Nephron (organoid): ENCODE measurements around the gene SPACA6.
"Not testable (repeated sequence)": the region's sequence is repeated elsewhere in the genome, so short reads cannot be mapped to it uniquely, and the experiment has no call there.

Experiments used
- H3K27ac Mint-ChIP-seq, 3 experiments: 2 replicates each; pipeline ENCODE4 v1.8.0; 2020; ENCODE audit warnings: mixed read lengths in 3 of 3, mild to moderate bottlenecking in 2 of 3, moderate library complexity in 1 of 3
- H3K27me3 Mint-ChIP-seq: 2 replicates; pipeline ENCODE4 v1.8.0; 2021; ENCODE audit warnings: low read depth, mild to moderate bottlenecking, moderate library complexity, mixed read lengths
- H3K36me3 Mint-ChIP-seq: 2 replicates; pipeline ENCODE4 v1.8.0; 2020; ENCODE audit warnings: low read depth, mixed read lengths
- H3K4me1 Mint-ChIP-seq: 2 replicates; pipeline ENCODE4 v1.8.0; 2020; ENCODE audit warnings: mixed read lengths
- H3K4me3 Mint-ChIP-seq, 3 experiments: 2 replicates each; pipeline ENCODE4 v1.8.0; 2020; ENCODE audit warnings: mild to moderate bottlenecking in 3 of 3, mixed read lengths in 3 of 3, moderate library complexity in 2 of 3
- H3K9me3 Mint-ChIP-seq: 2 replicates; pipeline ENCODE4 v1.8.0; 2020; ENCODE audit warnings: mixed read lengths
- TF ChIP-seq, protein P1 (sequence below), 3 experiments: fragments of 200-600 bp; sonication (generic); IDR thresholded peaks; one replicate each; pipeline ENCODE4 v1.5.0; 2021; ENCODE audit warnings: antibody characterized with exemption in 3 of 3; ENCODE audit not compliant: unreplicated experiment in 3 of 3

Gene SPACA6

GRCh38 chr19:51729781-51730180, 36.7 kb downstream of the SPACA6 start:
- Mint-ChIP-seq H3K4me3 (no peak overlapping the region), H3K9me3 (peaks cover 16% of the 10 kb centered on the region), H3K27me3 (peaks cover 24% of the 10 kb centered on the region), H3K36me3 (no peaks in the 10 kb centered on the region), H3K27ac (no peak overlapping the region), H3K4me1 (no peaks in the 10 kb centered on the region)
- TF ChIP-seq, protein P1, sequence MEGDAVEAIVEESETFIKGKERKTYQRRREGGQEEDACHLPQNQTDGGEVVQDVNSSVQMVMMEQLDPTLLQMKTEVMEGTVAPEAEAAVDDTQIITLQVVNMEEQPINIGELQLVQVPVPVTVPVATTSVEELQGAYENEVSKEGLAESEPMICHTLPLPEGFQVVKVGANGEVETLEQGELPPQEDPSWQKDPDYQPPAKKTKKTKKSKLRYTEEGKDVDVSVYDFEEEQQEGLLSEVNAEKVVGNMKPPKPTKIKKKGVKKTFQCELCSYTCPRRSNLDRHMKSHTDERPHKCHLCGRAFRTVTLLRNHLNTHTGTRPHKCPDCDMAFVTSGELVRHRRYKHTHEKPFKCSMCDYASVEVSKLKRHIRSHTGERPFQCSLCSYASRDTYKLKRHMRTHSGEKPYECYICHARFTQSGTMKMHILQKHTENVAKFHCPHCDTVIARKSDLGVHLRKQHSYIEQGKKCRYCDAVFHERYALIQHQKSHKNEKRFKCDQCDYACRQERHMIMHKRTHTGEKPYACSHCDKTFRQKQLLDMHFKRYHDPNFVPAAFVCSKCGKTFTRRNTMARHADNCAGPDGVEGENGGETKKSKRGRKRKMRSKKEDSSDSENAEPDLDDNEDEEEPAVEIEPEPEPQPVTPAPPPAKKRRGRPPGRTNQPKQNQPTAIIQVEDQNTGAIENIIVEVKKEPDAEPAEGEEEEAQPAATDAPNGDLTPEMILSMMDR (IDR thresholded peaks at IDR 0.05; ENCODE audit: unreplicated experiment in 3 of 3) = no peak

- H3K27ac Mint-ChIP-seq = no peak overlapping the region
- no peak overlapping the region for H3K4me3 Mint-ChIP-seq
- H3K4me1 Mint-ChIP-seq = no peaks in the 10 kb centered on the region
- no peaks in the 10 kb centered on the region for H3K36me3 Mint-ChIP-seq
- TF ChIP-seq, protein P1 (IDR thresholded peaks at IDR 0.05; ENCODE audit: unreplicated experiment in 3 of 3) = no peak
- H3K9me3 Mint-ChIP-seq = peaks cover 12% of the 10 kb centered on the region
- H3K27me3 Mint-ChIP-seq = peaks cover 12% of the 10 kb centered on the region
These were observed 40.8 kb downstream of the SPACA6 start for GRCh38 chr19:51733742-51734522.

GRCh38 chr19:51735759-51736449, 42.8 kb downstream of the SPACA6 start:
- Mint-ChIP-seq H3K36me3 (no peaks in the 10 kb centered on the region), H3K4me1 (no peaks in the 10 kb centered on the region), H3K27me3 (peaks cover 15% of the 10 kb centered on the region), H3K9me3 (peaks cover 8% of the 10 kb centered on the region), H3K4me3 (no peak overlapping the region), H3K27ac (no peak overlapping the region)
- TF ChIP-seq, protein P1 (IDR thresholded peaks at IDR 0.05; ENCODE audit: unreplicated experiment in 3 of 3) = no peak

DNA sequence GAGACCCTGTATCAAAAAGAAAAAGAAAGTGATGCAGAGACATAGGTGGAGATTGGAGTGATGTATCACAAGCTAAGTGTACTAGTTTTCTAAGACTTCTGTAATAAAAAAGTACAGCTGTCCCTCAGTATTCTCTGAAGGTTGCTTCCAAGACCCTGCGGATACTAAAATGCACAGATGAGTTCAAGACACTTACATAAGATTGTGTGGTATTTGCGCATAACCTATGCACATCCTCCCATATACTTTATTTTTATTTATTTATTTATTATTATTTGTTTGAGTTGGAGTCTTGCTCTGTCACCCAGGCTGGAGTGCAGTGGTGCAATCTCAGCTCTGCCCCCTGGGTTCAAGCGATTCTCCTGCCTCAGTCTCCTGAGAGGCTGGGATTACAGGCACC, 44.3 kb downstream of the SPACA6 start:
- Mint-ChIP-seq H3K9me3 (peaks cover under 1% of the 10 kb centered on the region), H3K27ac (no peak overlapping the region), H3K36me3 (no peaks in the 10 kb centered on the region), H3K27me3 (peaks cover 15% of the 10 kb centered on the region), H3K4me3 (no peak overlapping the region), H3K4me1 (no peaks in the 10 kb centered on the region)
- TF ChIP-seq, protein P1 (IDR thresholded peaks at IDR 0.05; ENCODE audit: unreplicated experiment in 3 of 3) = no peak

GRCh38 chr19:51737924-51738323, 44.8 kb downstream of the SPACA6 start:
- Mint-ChIP-seq H3K36me3 (no peaks in the 10 kb centered on the region), H3K27ac (no peak overlapping the region), H3K27me3 (peaks cover 15% of the 10 kb centered on the region), H3K4me1 (no peaks in the 10 kb centered on the region), H3K9me3 (no peaks in the 10 kb centered on the region), H3K4me3 (no peak overlapping the region)
- TF ChIP-seq, protein P1 (IDR thresholded peaks at IDR 0.05; ENCODE audit: unreplicated experiment in 3 of 3) = no peak

DNA sequence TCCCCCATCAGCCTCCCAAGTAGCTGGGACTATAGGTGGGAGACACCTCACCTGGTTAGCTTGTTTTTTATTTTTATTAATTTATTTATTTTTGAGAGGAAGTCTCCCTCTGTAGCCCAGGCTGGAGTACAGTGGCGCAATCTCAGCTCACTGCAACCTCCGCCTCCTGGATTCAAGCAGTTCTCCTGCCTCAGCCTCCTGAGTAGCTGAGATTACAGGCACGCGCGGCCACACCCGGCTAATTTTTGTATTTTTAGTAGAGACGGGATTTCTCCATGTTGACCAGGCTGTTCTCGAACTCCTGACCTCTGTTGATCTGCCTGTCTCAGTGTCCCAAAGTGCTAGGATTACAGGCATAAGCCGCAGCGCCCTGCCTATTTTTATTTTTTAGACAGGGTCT, 45.4 kb downstream of the SPACA6 start:
- H3K27me3 Mint-ChIP-seq = peaks cover 11% of the 10 kb centered on the region
- not testable (repeated sequence) for H3K9me3 Mint-ChIP-seq, H3K4me3 Mint-ChIP-seq, H3K27ac Mint-ChIP-seq, H3K36me3 Mint-ChIP-seq, H3K4me1 Mint-ChIP-seq
